IPS-18c (cell line): ENCODE results near the gene BRF1.

Source experiments
- H3K4me3 ChIP-seq: 2 replicates; pipeline ENCODE4 v1.7.0; 2013; ENCODE audit warnings: low read depth, mild to moderate bottlenecking, low read length, moderate library complexity; ENCODE audit not compliant: insufficient read depth
- H3K9me3 ChIP-seq: one replicate; pipeline ENCODE4 v1.6.1; 2013; ENCODE audit warnings: mild to moderate bottlenecking, low read length, moderate library complexity; ENCODE audit not compliant: control insufficient read depth, insufficient read depth

BRF1 gene

GRCh38 chr14:105214324-105214915 lies 86.4 kb downstream of the BRF1 start:
- H3K9me3 ChIP-seq, result no peaks in the 10 kb centered on the region
- no peak overlapping the region for H3K4me3 ChIP-seq

- Histone ChIP-seq H3K4me3 (no peak overlapping the region), H3K9me3 (no peaks in the 10 kb centered on the region)
Measured at GRCh38 chr14:105213361-105213760, 87.4 kb downstream of the BRF1 start.

DNA sequence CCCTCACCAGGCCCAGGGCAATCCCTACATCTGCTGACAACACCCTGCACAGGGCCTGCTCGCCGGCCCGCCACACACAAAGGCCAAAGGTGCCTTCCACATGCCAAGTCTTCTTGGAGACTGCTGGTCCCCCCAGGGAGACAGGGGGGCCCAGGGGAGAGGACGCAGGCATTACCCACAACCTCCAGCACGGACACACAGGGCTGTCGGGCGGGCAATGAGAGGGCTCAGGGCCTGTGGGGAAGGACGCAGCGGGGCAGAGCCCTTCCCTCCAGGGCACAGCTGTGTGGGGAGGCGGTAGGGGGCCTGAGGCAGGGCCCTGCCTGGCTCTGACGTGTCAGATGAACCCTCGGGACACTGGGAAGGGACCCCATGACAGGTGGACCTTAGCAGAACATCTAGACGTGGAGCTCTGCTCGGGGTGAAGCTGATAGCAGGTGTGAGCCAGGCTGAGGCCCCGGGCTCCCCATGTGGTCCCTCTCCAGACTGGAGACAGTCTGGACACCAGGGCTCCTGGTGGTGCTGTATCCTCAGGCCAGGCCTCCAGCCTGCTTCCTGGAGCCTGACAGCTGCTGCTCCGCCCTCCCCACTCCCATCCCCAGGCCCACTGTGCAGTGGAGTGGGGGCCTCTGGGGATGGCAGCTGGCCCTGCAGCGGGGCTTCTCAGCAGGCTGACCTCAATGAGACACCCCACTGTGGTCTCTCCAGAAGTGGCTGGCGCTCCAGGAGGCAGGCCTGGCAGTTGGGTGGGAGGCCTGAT lies 88.1 kb downstream of the BRF1 start:
- Histone ChIP-seq H3K9me3 (no peaks in the 10 kb centered on the region), H3K4me3 (no peak overlapping the region)

GRCh38 chr14:105211758-105212089 lies 89.1 kb downstream of the BRF1 start:
- H3K4me3 ChIP-seq, result no peak overlapping the region
- H3K9me3 ChIP-seq, result no peaks in the 10 kb centered on the region

- Histone ChIP-seq H3K4me3 (no peak overlapping the region), H3K9me3 (no peaks in the 10 kb centered on the region)
Measured at GRCh38 chr14:105211086-105211757, 89.6 kb downstream of the BRF1 start.

- no peak overlapping the region for H3K4me3 ChIP-seq
- no peaks in the 10 kb centered on the region for H3K9me3 ChIP-seq
Measured at GRCh38 chr14:105210266-105211025, 90.4 kb downstream of the BRF1 start.

DNA sequence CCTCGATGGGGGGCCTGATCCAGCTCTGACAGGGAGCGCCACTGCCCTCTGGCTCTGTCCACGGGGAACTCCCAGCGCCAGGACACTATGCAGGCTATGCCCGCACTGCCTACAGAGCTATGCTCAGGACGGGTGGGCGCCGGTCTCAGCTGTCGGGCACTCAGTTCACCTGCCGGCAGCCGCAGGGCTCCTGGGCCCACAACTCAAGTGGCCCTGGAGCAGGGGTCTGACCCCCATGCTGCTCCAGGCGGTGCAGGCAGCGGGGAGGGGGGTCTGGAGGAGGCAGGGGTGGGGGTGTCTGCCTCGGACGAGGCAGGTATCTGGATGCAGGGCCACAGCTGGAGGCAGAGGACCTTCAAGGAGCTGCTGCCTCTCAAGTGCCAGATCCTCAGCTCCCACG lies 91.2 kb downstream of the BRF1 start:
- H3K9me3 ChIP-seq, result no peaks in the 10 kb centered on the region
- H3K4me3 ChIP-seq, result no peak overlapping the region

- Histone ChIP-seq H3K9me3 (no peaks in the 10 kb centered on the region), H3K4me3 (no peak overlapping the region)
Measured at GRCh38 chr14:105209091-105209490, 91.7 kb downstream of the BRF1 start.

DNA sequence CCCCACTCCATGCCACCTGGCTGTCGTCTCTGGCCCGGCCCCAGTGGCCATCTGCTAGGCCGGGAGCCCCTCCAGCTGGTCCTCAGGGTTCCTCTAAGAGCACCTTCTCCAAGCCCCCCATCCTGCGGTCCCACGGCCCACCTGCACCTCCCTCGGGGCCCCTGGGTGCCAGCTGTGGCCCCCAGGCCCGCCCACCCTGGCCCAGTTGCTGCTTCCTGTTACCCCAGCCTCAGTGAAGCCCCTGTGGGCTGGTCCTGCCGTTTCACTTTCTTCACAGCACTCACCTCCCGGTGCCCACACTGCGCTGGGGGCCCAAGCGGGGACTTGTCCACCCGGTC lies 92.1 kb downstream of the BRF1 start:
- Histone ChIP-seq H3K4me3 (no peak overlapping the region), H3K9me3 (no peaks in the 10 kb centered on the region)

GRCh38 chr14:105207996-105208737 lies 92.6 kb downstream of the BRF1 start:
- no peak overlapping the region for H3K4me3 ChIP-seq
- H3K9me3 ChIP-seq, result no peaks in the 10 kb centered on the region

GRCh38 chr14:105207460-105207901 lies 93.3 kb downstream of the BRF1 start:
- Histone ChIP-seq H3K4me3 (no peak overlapping the region), H3K9me3 (no peaks in the 10 kb centered on the region)

DNA sequence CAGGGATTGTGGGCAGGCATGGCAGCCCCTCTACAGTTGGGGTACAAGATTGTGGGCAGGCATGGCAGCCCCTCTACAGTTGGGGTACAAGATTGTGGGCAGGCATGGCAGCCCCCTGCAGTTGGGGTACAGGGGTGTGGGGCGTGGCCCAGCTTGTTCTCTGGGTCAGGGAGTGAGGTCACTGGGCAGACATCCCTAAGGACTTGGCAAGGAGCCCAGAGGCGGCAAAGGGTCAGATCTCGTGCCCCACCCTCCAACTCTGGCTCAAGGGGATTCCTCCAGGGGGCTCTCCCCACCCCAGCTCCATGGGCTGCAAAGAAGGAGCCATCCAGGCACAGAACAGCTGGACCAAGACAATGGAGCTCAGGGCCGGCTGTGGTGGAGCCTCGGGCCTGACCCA lies 93.9 kb downstream of the BRF1 start:
- Histone ChIP-seq H3K9me3 (no peaks in the 10 kb centered on the region), H3K4me3 (no peak overlapping the region)

DNA sequence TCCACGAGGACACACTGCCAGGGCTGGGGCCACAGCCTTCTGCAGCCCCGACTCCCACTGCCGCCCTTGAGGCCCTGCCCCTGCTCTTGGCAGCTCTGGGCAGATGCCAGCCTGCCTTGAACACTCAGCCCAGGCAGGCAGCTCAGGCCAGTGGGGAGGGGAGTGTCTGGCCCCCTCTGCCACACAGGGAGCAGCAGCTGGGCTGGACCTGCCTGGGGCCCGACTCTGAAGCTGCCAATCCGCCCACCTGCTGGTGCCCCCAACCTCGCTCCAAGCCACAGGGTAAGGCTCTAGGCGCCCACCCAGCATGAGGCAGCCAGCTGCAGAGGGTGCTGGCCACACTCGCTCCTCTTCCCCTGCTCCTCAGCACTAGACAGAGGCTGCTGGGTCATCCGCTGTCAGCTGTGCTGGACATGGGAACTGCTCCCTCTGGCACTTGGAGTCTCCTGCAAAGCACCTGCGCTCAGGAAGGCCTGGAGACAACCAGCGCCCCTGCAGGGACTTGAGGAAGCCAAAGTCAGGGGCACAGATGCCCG lies 95.1 kb downstream of the BRF1 start:
- Histone ChIP-seq H3K4me3 (no peak overlapping the region), H3K9me3 (no peaks in the 10 kb centered on the region)

DNA sequence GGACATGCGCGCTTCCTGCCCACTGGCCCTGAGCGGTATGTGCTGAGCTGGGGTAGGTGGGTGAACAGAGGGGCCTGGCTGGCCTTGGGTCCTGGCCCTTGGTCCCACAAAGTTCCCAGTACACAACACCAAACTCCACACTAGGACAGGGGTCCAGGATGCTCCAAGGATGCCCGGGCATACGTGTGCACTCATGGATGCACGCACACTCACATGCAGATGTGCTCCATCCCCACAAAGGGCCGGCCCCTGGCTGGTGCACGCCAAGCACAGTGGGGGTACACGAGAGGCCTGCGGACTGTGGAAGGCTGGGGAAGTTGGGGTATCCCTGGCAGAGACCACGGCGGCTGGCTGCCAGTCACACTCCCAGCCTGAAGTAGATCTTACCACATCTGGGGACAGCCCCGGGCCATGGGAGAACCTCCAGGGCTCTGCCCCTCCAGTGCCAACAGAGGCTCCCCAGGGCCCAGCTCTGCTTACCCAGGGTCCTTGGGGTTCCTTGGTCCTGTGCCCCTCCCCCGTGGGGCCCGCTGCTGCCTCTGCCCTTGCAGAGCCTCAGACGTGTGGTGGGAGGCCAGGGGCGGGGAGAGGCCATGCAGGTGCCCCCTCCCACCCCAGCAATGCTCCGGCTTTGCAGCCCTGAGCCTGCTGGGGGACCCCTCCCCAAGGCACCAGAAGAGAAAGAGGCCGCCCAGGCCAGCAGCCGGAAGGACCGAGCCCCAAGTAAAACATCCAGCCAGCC lies 95.7 kb downstream of the BRF1 start:
- no peaks in the 10 kb centered on the region for H3K9me3 ChIP-seq
- no peak overlapping the region for H3K4me3 ChIP-seq

- Histone ChIP-seq H3K4me3 (no peak overlapping the region), H3K9me3 (no peaks in the 10 kb centered on the region)
Measured at GRCh38 chr14:105204206-105204930, 96.4 kb downstream of the BRF1 start.

DNA sequence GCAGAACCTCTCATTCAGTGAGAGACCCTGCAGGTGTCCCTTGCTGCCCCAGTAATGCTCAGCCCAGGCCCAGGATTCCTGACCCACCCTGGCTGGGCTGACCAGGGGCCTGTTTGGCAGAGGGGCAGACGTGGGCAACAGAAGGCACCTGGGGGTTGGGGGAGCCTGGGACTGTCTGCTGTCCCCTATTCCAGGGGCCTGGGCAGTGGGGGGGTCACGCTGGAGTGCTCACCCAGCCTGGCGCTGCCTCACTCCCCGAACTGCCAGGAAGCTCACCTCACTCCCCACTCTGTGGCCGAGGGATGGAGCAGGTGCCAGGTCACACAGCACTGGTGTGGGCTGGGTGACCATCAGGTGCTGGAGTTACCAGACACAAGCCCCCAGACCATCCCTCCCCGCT lies 97.1 kb downstream of the BRF1 start:
- Histone ChIP-seq H3K9me3 (no peaks in the 10 kb centered on the region), H3K4me3 (no peak overlapping the region)
